Vagina (tissue), 2 donors: Measurements from ENCODE around the gene HM13. TPM values are rescaled to one million over a fixed set of nuclear protein-coding genes. Genes with fewer than 3 reads are reported as not detected.
A peak's percentile ranks its signal among the peaks of the same experiment; 100 is the strongest.

Experiments used
- DNase-seq, 2 donors: peaks; one replicate each; pipeline ENCODE4 v3.0.0-alpha.2; 2017; ENCODE audit errors: extremely low spot score in 2 of 2
- H3K27ac ChIP-seq: fragments of 200-600 bp; sonication (generic); one replicate; pipeline ENCODE4 v1.5.1; 2019
- H3K27me3 ChIP-seq: fragments of 200-600 bp; sonication (generic); one replicate; pipeline ENCODE4 v1.5.1; 2019
- H3K36me3 ChIP-seq, 2 donors: fragments of 200-600 bp; sonication (generic); one replicate each; pipeline ENCODE4 v1.5.1; 2017 to 2019
- H3K4me1 ChIP-seq: fragments of 200-600 bp; sonication (generic); one replicate; pipeline ENCODE4 v1.5.1; 2019
- H3K4me3 ChIP-seq, 2 donors: fragments of 200-600 bp; sonication (generic); 1 replicate in 1 of 2; 2 replicates in 1 of 2; pipeline ENCODE4 v1.5.1; 2016 to 2019
- H3K9me3 ChIP-seq: fragments of 200-600 bp; sonication (generic); one replicate; pipeline ENCODE4 v1.5.1; 2019
- POLR2A ChIP-seq, 2 donors: fragments of 450-650 bp; IDR thresholded peaks; one replicate each; pipeline ENCODE4 v1.6.1; 2017; ENCODE audit warnings: antibody characterized with exemption in 2 of 2, mild to moderate bottlenecking in 2 of 2, moderate library complexity in 2 of 2
- POLR2AphosphoS5 ChIP-seq, 2 donors: sonication (generic); formaldehyde crosslinking; IDR thresholded peaks; one replicate each; pipeline ENCODE4 v1.9.0; 2017; ENCODE audit warnings: antibody characterized with exemption in 2 of 2, mild to moderate bottlenecking in 2 of 2, low read depth in 1 of 2; ENCODE audit not compliant: insufficient read depth in 1 of 2
- intact Hi-C: fragments of 100-400 bp; cut with DNase I; formaldehyde crosslinking; loops from one replicate; pipeline ENCODE4 v1.15.1; 2023
- total RNA-seq: library from RNA; depleted of rRNA; stranded (reverse); fragments of >200 nt; gene quantifications from one replicate; pipeline ENCODE4 v1.2.3, GENCODE V29; 2016
- TF ChIP-seq, protein P1 (sequence below), 3 experiments: fragments of 450-650 bp in 2 of 3; fragments of 200-600 bp in 1 of 3; sonication (generic) in 1 of 3; IDR thresholded peaks; one replicate each; pipeline ENCODE4 v1.5.1; 2017 to 2019; ENCODE audit warnings: antibody characterized with exemption in 3 of 3, mild to moderate bottlenecking in 2 of 3, moderate library complexity in 2 of 3

HM13 gene
- total RNA-seq, 1 donor from 2014 or later, result 77.8 TPM

DNA sequence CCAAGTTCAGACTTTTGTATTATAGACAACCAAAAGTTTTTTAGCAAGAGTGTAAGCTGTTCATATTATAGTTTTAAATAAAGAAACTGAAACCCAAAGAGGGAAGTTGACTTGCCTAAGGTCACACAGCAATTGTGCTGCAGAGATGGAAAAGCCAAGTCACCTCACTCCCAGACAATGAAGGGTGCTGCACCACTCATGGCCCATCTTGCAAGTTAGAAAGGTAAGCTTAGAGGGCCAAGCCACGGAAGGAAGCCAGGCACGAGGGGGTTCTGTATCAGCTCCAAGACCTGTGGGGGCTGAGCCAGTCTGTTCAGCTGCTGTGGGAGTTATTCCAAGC, 40.2 kb upstream of the HM13 start:
- Histone ChIP-seq H3K36me3 (no peaks in the 10 kb centered on the region), H3K27ac (peak overlapping the region; percentile 90), H3K9me3 (no peaks in the 10 kb centered on the region), H3K4me3 (peak overlapping the region in 1 of 2 donors; percentile 57), H3K4me1 (peaks cover 24% of the 10 kb centered on the region), H3K27me3 (no peaks in the 10 kb centered on the region)
- no peak for DNase-seq
- no peak for TF ChIP-seq POLR2A (IDR thresholded peaks at IDR 0.05)
- TF ChIP-seq, protein P1, sequence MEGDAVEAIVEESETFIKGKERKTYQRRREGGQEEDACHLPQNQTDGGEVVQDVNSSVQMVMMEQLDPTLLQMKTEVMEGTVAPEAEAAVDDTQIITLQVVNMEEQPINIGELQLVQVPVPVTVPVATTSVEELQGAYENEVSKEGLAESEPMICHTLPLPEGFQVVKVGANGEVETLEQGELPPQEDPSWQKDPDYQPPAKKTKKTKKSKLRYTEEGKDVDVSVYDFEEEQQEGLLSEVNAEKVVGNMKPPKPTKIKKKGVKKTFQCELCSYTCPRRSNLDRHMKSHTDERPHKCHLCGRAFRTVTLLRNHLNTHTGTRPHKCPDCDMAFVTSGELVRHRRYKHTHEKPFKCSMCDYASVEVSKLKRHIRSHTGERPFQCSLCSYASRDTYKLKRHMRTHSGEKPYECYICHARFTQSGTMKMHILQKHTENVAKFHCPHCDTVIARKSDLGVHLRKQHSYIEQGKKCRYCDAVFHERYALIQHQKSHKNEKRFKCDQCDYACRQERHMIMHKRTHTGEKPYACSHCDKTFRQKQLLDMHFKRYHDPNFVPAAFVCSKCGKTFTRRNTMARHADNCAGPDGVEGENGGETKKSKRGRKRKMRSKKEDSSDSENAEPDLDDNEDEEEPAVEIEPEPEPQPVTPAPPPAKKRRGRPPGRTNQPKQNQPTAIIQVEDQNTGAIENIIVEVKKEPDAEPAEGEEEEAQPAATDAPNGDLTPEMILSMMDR (IDR thresholded peaks at IDR 0.05), result no peak
- TF ChIP-seq POLR2AphosphoS5 (IDR thresholded peaks at IDR 0.05; ENCODE audit: insufficient read depth in 1 of 2, low read depth in 1 of 2), result no peak
- intact Hi-C loops, result no loop called here

DNA sequence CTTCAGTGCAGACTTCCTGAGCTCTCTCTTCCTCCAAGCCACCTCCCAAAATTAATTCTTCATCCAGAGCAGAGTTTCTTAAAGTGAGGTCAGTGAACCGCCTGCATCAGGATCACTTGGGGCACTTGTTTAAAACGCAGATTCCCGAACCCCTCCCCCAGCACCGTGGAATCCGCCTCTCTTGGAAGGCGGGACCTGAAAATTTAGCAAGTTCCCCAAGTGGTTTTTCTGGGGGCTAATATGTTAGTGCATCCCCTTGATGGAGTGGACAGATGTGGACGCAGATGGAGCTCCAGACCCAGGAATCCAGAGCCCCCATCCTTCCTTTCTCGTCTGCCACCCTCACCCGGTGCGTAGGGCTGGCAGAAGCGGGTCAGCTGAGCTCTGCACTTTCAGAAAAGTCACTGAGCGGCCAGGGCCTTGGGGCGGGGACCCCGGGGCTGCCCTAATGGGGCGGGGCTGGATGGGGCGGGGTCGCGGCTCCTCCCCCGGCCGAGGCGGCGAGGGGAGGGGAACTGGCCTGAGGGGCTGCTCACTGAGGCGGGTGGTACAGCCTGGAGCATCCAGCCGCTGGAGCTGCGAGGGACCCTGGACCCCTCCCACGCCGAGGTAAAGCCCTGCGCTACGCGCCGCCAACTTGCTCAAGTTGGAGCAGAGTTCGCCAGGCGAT, 39.3 kb upstream of the HM13 start, which contains the start of the genes DEFB124 and REM1:
DEFB124 (minus strand) TSS at position 370 of the 670 bp plus-strand sequence. CDS start 2,114 bp downstream, outside the sequence.
REM1 (plus strand) TSS at position 531 of the 670 bp plus-strand sequence. CDS start 1,158 bp downstream, outside the sequence.
- TF ChIP-seq, protein P1 (IDR thresholded peaks at IDR 0.05), result no peak
- TF ChIP-seq POLR2A (IDR thresholded peaks at IDR 0.05) (peak in 1 of 2 donors; percentile 17), POLR2AphosphoS5 (IDR thresholded peaks at IDR 0.05; ENCODE audit: insufficient read depth in 1 of 2, low read depth in 1 of 2) (peak in 1 of 2 donors; percentile 89)
- DNase-seq, result no peak
- peak within 1 kb of the TSS; percentile 57 to 80 for H3K4me3 ChIP-seq

DNA sequence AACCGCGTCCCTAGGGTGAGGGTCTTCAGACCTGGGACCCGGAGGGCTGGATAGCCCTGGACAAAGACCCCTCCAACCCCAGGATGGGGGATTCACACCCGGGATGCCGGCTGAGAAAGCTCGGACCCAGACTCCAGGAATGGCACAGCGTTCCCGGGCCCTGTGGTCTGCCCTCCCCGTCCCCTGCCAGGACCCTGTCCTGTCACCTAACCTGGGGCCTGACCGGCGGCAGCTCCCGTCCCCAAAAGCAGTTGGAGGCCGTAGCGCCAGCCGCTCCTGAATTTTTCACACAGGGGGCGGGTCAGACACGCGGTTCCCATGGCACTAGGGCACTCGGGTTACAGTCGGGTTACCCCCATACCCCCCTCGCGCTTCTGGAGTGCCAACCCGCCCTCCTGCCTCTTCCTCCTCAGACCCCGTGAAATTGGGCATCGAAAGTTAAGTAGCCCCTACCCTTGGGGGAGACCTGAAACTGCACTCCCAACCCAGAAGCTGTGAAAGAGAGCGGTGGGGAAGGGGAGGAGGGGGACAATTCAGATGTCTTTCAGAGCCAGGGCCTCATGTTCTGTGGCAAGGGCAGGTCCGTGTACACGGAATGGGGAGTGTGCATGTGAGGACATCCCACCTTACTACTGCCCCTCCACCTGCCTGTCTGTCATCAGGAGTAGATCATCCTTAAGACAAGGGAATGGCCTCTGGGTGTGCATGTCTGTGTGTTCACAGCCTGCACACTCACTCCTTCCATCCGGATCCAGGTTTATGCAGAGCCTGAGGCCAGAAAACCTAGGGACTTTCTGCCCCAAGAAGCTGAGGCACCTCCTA, 38.6 kb upstream of the HM13 start:
- no peak for DNase-seq
- Histone ChIP-seq H3K36me3 (no peaks in the 10 kb centered on the region), H3K27ac (peak overlapping the region; percentile 90), H3K9me3 (no peaks in the 10 kb centered on the region), H3K27me3 (no peaks in the 10 kb centered on the region), H3K4me3 (peak overlapping the region; percentile 57 to 80), H3K4me1 (peaks cover 24% of the 10 kb centered on the region)
- intact Hi-C loops, result no loop called here
- TF ChIP-seq, protein P1 (IDR thresholded peaks at IDR 0.05), result no peak
- TF ChIP-seq POLR2AphosphoS5 (IDR thresholded peaks at IDR 0.05; ENCODE audit: insufficient read depth in 1 of 2, low read depth in 1 of 2), result peak in 1 of 2 donors; percentile 51
- TF ChIP-seq POLR2A (IDR thresholded peaks at IDR 0.05), result no peak

More for the DNA sequence above, 39.3 kb upstream of the HM13 start, which contains the start of the genes DEFB124 and REM1:
- Histone ChIP-seq H3K27me3 (no peaks in the 10 kb centered on the region), H3K9me3 (no peaks in the 10 kb centered on the region), H3K4me1 (peaks cover 24% of the 10 kb centered on the region), H3K36me3 (no peaks in the 10 kb centered on the region), H3K27ac (peak within 1 kb of the TSS; percentile 90)
- intact Hi-C loops, result no loop called here

DNA sequence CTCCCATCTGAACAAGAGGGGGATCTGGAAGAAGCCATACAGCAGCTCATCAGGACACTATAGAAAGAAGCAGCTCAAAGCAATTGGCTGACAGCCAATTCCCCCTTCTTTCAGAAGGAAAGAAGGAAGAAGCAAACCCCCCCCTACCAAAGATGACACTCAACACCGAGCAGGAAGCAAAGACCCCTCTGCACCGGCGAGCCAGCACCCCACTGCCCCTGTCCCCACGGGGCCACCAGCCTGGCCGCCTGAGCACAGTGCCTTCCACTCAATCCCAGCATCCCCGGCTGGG, 38.0 kb upstream of the HM13 start:
- H3K9me3 ChIP-seq, result no peaks in the 10 kb centered on the region
- peaks cover 24% of the 10 kb centered on the region for H3K4me1 ChIP-seq
- intact Hi-C loops, result no loop called here
- no peak for DNase-seq
- H3K4me3 ChIP-seq, result peak overlapping the region; percentile 57 to 80
- H3K36me3 ChIP-seq, result no peaks in the 10 kb centered on the region
- peak overlapping the region; percentile 90 for H3K27ac ChIP-seq
- TF ChIP-seq, protein P1 (IDR thresholded peaks at IDR 0.05), result no peak
- TF ChIP-seq POLR2A (IDR thresholded peaks at IDR 0.05) (no peak), POLR2AphosphoS5 (IDR thresholded peaks at IDR 0.05; ENCODE audit: insufficient read depth in 1 of 2, low read depth in 1 of 2) (no peak)
- H3K27me3 ChIP-seq, result no peaks in the 10 kb centered on the region
